SU-DHL-6 (cell line): ENCODE measurements around the gene TXLNB.

Source experiments
- EZH2phosphoT487 ChIP-seq: fragments of 200-600 bp; sonication (generic), shearing (Covaris generic); conservative IDR thresholded peaks from 2 replicates; pipeline ENCODE4 v1.6.1; 2018; ENCODE audit warnings: mild to moderate bottlenecking, antibody characterized with exemption, low read length, moderate library complexity, mixed read lengths
- TF ChIP-seq, protein P1 (sequence below): fragments of 200-600 bp; sonication (generic); IDR thresholded peaks from one replicate; pipeline ENCODE4 v1.5.1; 2017; ENCODE audit warnings: antibody characterized with exemption, mild to moderate bottlenecking, low read length, moderate library complexity; ENCODE audit not compliant: insufficient read depth, poor library complexity, severe bottlenecking

DNA sequence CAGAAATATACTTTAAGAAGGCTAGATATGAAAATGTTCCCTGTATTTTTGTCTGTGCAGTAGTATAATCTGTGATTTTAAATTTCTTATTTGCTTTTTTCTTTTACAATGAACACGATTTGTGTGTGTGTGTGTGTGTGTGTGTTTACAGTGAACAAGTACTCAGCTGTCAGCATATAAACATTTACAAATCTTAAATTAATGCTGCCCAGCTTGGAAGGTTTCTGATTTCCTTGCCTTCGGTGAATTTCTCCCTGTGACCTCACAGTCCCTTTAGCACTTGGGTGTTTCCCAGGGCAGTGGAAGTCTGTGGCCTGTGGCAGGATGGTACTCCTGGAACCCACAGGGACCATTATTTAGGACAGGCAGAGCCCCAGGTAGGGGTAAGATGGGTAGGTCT is 37.6 kb downstream of the TXLNB start:
- TF ChIP-seq, protein P1, sequence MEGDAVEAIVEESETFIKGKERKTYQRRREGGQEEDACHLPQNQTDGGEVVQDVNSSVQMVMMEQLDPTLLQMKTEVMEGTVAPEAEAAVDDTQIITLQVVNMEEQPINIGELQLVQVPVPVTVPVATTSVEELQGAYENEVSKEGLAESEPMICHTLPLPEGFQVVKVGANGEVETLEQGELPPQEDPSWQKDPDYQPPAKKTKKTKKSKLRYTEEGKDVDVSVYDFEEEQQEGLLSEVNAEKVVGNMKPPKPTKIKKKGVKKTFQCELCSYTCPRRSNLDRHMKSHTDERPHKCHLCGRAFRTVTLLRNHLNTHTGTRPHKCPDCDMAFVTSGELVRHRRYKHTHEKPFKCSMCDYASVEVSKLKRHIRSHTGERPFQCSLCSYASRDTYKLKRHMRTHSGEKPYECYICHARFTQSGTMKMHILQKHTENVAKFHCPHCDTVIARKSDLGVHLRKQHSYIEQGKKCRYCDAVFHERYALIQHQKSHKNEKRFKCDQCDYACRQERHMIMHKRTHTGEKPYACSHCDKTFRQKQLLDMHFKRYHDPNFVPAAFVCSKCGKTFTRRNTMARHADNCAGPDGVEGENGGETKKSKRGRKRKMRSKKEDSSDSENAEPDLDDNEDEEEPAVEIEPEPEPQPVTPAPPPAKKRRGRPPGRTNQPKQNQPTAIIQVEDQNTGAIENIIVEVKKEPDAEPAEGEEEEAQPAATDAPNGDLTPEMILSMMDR, result no peak
- no peak for TF ChIP-seq EZH2phosphoT487
